IgD-negative memory B cell (primary cell): Measurements from ENCODE around the gene LGALS9B. TPM values are rescaled to one million over a fixed set of nuclear protein-coding genes. Genes with fewer than 3 reads are reported as not detected.

Experiments
- polyA plus RNA-seq: library from polyadenylated mRNA; unstranded; fragments of 300-500 nt; fragmentation: Illumina TruSeq; gene quantifications from one replicate; pipeline ENCODE4 v1.2.3, GENCODE V29; 2021

Gene LGALS9B
- polyA plus RNA-seq, 1 donor from 2014 or later, result not detected

Other genes with a start within 250 kb of the LGALS9B start
- gene CDRT15L2, start 112.2 kb upstream of the LGALS9B start, polyA plus RNA-seq, result not detected